ENCODE measurements around the gene GNAO1. TPM values are rescaled to one million over a fixed set of nuclear protein-coding genes. Genes with fewer than 3 reads are reported as not detected.

Gene GNAO1
- total and polyA plus RNA-seq, 2 experiments from 2014 or later: under 0.01 to 0.18 TPM

GRCh38 chr16:56262148-56262547, 70.9 kb downstream of the GNAO1 start:
- H3K4me1 ChIP-seq (ENCODE audit: insufficient read depth): no peaks in the 10 kb centered on the region
- TF ChIP-seq EZH2 (IDR thresholded peaks at IDR 0.05; ENCODE audit: insufficient read depth, poor library complexity, severe bottlenecking): no peak
- H3K9me2 ChIP-seq (ENCODE audit: insufficient read depth): no peaks in the 10 kb centered on the region
- WGBS, 2 experiments (ENCODE audit: low coverage in 1 of 2, low lambda C conversion rate in 2 of 2, missing lambda C conversion rate in 2 of 2): 81 to 83% methylated on average over 5 of the region's 5 CpGs
- H3K36me3 ChIP-seq (ENCODE audit: low read depth): no peaks in the 10 kb centered on the region
- H3K4me2 ChIP-seq (ENCODE audit: unreplicated experiment): no peak overlapping the region
- H3K9ac ChIP-seq: no peak overlapping the region
- no peak overlapping the region for H3K4me3 ChIP-seq
- H3K9me3 ChIP-seq (ENCODE audit: low read depth): no peaks in the 10 kb centered on the region
- in situ Hi-C loops (cut with MboI): no loop called here
- H3K27ac ChIP-seq: no peak overlapping the region
- H3K27me3 ChIP-seq (replicated peaks; ENCODE audit: insufficient read depth): no peaks in the 10 kb centered on the region
- H3K79me2 ChIP-seq (ENCODE audit: insufficient read depth): no peaks in the 10 kb centered on the region
- H2AFZ ChIP-seq: no peak overlapping the region
- H4K20me1 ChIP-seq (ENCODE audit: insufficient read depth): no peaks in the 10 kb centered on the region
- H3F3A ChIP-seq (ENCODE audit: insufficient read depth): no peaks in the 10 kb centered on the region
- DNase-seq: no peak

- H4K20me1 ChIP-seq (ENCODE audit: insufficient read depth): no peaks in the 10 kb centered on the region
- no peaks in the 10 kb centered on the region for H3K27me3 ChIP-seq (replicated peaks; ENCODE audit: insufficient read depth)
- DNase-seq: no peak
- H3K4me3 ChIP-seq: no peak overlapping the region
- no peak overlapping the region for H3K27ac ChIP-seq
- WGBS, 2 experiments (ENCODE audit: low coverage in 1 of 2, low lambda C conversion rate in 2 of 2, missing lambda C conversion rate in 2 of 2): 54 to 59% methylated on average over 9 of the region's 9 CpGs
- TF ChIP-seq EZH2phosphoT487 (IDR thresholded peaks at IDR 0.05; ENCODE audit: insufficient read depth, low read depth): no peak
- TF ChIP-seq EZH2 (IDR thresholded peaks at IDR 0.05; ENCODE audit: insufficient read depth, poor library complexity, severe bottlenecking): no peak
- H3K4me2 ChIP-seq (ENCODE audit: unreplicated experiment): no peak overlapping the region
- no peaks in the 10 kb centered on the region for H3F3A ChIP-seq (ENCODE audit: insufficient read depth)
- in situ Hi-C loops (cut with MboI): no loop called here
- no peak overlapping the region for H3K9ac ChIP-seq
- H2AFZ ChIP-seq: no peak overlapping the region
- no peaks in the 10 kb centered on the region for H3K9me3 ChIP-seq (ENCODE audit: low read depth)
- H3K36me3 ChIP-seq (ENCODE audit: low read depth): no peaks in the 10 kb centered on the region
- H3K9me2 ChIP-seq (ENCODE audit: insufficient read depth): no peaks in the 10 kb centered on the region
- H3K4me1 ChIP-seq (ENCODE audit: insufficient read depth): no peaks in the 10 kb centered on the region
- H3K79me2 ChIP-seq (ENCODE audit: insufficient read depth): no peaks in the 10 kb centered on the region
Measured at GRCh38 chr16:56262551-56263245, 71.4 kb downstream of the GNAO1 start.

- H3K27me3 ChIP-seq (replicated peaks; ENCODE audit: insufficient read depth): no peaks in the 10 kb centered on the region
- no peak overlapping the region for H2AFZ ChIP-seq
- H3K36me3 ChIP-seq (ENCODE audit: low read depth): no peaks in the 10 kb centered on the region
- no peaks in the 10 kb centered on the region for H4K20me1 ChIP-seq (ENCODE audit: insufficient read depth)
- no peaks in the 10 kb centered on the region for H3K4me1 ChIP-seq (ENCODE audit: insufficient read depth)
- H3K4me3 ChIP-seq: no peak overlapping the region
- TF ChIP-seq EZH2 (IDR thresholded peaks at IDR 0.05; ENCODE audit: insufficient read depth, poor library complexity, severe bottlenecking) (no peak), EZH2phosphoT487 (IDR thresholded peaks at IDR 0.05; ENCODE audit: insufficient read depth, low read depth) (no peak)
- no peaks in the 10 kb centered on the region for H3F3A ChIP-seq (ENCODE audit: insufficient read depth)
- H3K4me2 ChIP-seq (ENCODE audit: unreplicated experiment): no peak overlapping the region
- whole genome bisulfite sequencing, 2 experiments (ENCODE audit: low coverage in 1 of 2, low lambda C conversion rate in 2 of 2, missing lambda C conversion rate in 2 of 2): 62 to 63% methylated on average over 11 of the region's 11 CpGs
- in situ Hi-C loops (cut with MboI): no loop called here
- no peaks in the 10 kb centered on the region for H3K79me2 ChIP-seq (ENCODE audit: insufficient read depth)
- DNase-seq: no peak
- no peak overlapping the region for H3K9ac ChIP-seq
- H3K9me3 ChIP-seq (ENCODE audit: low read depth): no peaks in the 10 kb centered on the region
- no peak overlapping the region for H3K27ac ChIP-seq
- H3K9me2 ChIP-seq (ENCODE audit: insufficient read depth): no peaks in the 10 kb centered on the region
Measured at GRCh38 chr16:56263711-56264608, 72.7 kb downstream of the GNAO1 start.

- no peak overlapping the region for H3K4me3 ChIP-seq
- no peak overlapping the region for H3K9ac ChIP-seq
- H3K36me3 ChIP-seq (ENCODE audit: low read depth): no peaks in the 10 kb centered on the region
- no peaks in the 10 kb centered on the region for H3K9me3 ChIP-seq (ENCODE audit: low read depth)
- no peak for DNase-seq
- H2AFZ ChIP-seq: no peak overlapping the region
- H3K4me2 ChIP-seq (ENCODE audit: unreplicated experiment): no peak overlapping the region
- H3K9me2 ChIP-seq (ENCODE audit: insufficient read depth): no peaks in the 10 kb centered on the region
- in situ Hi-C loops (cut with MboI): no loop called here
- WGBS, 2 experiments (ENCODE audit: low coverage in 1 of 2, low lambda C conversion rate in 2 of 2, missing lambda C conversion rate in 2 of 2): 58 to 71% methylated on average over 2 of the region's 2 CpGs
- H3K27ac ChIP-seq: no peak overlapping the region
- no peaks in the 10 kb centered on the region for H4K20me1 ChIP-seq (ENCODE audit: insufficient read depth)
- H3K4me1 ChIP-seq (ENCODE audit: insufficient read depth): peaks cover 5% of the 10 kb centered on the region; the same call in 1 of the 2 replicates
- H3K27me3 ChIP-seq (replicated peaks; ENCODE audit: insufficient read depth): no peaks in the 10 kb centered on the region
- no peak for TF ChIP-seq EZH2phosphoT487 (IDR thresholded peaks at IDR 0.05; ENCODE audit: insufficient read depth, low read depth)
- no peak for TF ChIP-seq EZH2 (IDR thresholded peaks at IDR 0.05; ENCODE audit: insufficient read depth, poor library complexity, severe bottlenecking)
- H3F3A ChIP-seq (ENCODE audit: insufficient read depth): no peaks in the 10 kb centered on the region
- H3K79me2 ChIP-seq (ENCODE audit: insufficient read depth): no peaks in the 10 kb centered on the region
Measured at GRCh38 chr16:56264609-56264972, 73.3 kb downstream of the GNAO1 start.
